Measurements from ENCODE around the gene PCNX2.

DNA sequence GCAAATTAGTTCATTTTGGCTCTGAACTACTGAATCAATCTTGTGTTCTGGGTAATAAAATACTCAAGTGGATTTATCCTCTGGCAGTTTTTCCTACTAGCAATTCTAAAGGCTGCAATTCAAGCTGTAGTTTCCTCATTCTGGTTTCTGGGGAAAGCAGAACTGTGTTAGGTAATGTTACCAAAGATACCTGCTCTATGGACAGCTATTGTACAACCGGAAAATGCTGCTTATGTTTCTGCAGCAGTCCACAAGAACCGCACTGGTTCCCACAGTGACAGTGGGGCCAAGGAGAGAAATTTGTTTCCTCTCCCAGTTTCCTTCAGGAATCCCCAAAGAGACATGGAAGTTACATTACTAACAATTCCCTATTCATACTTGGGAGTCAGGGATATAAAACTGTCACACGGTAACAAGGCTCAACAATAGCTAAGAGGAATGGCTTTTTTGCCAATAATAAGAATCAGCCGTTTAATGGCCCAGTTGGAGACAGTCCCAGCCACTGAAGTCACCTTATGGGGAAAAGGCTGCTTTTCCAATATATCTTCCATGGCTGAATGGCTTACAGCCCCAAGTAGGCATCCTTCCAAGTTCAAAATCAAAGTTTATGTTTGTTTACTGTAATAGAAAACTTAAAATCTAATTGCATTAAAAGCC, 52.6 kb downstream of the PCNX2 start:
- TF ChIP-seq, protein P1, sequence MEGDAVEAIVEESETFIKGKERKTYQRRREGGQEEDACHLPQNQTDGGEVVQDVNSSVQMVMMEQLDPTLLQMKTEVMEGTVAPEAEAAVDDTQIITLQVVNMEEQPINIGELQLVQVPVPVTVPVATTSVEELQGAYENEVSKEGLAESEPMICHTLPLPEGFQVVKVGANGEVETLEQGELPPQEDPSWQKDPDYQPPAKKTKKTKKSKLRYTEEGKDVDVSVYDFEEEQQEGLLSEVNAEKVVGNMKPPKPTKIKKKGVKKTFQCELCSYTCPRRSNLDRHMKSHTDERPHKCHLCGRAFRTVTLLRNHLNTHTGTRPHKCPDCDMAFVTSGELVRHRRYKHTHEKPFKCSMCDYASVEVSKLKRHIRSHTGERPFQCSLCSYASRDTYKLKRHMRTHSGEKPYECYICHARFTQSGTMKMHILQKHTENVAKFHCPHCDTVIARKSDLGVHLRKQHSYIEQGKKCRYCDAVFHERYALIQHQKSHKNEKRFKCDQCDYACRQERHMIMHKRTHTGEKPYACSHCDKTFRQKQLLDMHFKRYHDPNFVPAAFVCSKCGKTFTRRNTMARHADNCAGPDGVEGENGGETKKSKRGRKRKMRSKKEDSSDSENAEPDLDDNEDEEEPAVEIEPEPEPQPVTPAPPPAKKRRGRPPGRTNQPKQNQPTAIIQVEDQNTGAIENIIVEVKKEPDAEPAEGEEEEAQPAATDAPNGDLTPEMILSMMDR (IDR thresholded peaks at IDR 0.05) = no peak
- TF ChIP-seq EZH2 (IDR thresholded peaks at IDR 0.05; ENCODE audit: borderline replicate concordance, insufficient read depth, low read depth, low read length, poor library complexity, severe bottlenecking) = no peak

Data from B cell (primary cell).